Activated CD4-positive, alpha-beta T cell treated with anti-CD3 and anti-CD28 coated beads, Interleukin-2, amount 10 ng/mL, durations not matched to agents 24 days and 14 days (primary cell): ENCODE data around the gene ARHGAP20. TPM values are rescaled to one million over a fixed set of nuclear protein-coding genes. Genes with fewer than 3 reads are reported as not detected.

Source experiments
- DNase-seq: peaks from one replicate; pipeline ENCODE4 v3.0.0; 2022
- H3K27ac Mint-ChIP-seq: one replicate; pipeline ENCODE4 v1.8.0; 2022; ENCODE audit warnings: mild to moderate bottlenecking, mixed read lengths
- H3K27me3 Mint-ChIP-seq: one replicate; pipeline ENCODE4 v1.8.0; 2022; ENCODE audit warnings: mixed read lengths
- H3K36me3 Mint-ChIP-seq: one replicate; pipeline ENCODE4 v1.8.0; 2022; ENCODE audit warnings: low read depth, mild to moderate bottlenecking, mixed read lengths
- H3K4me1 Mint-ChIP-seq: one replicate; pipeline ENCODE4 v1.8.0; 2021; ENCODE audit warnings: mixed read lengths
- H3K4me3 Mint-ChIP-seq: one replicate; pipeline ENCODE4 v1.8.0; 2022; ENCODE audit warnings: mild to moderate bottlenecking, moderate library complexity, mixed read lengths
- H3K9me3 Mint-ChIP-seq: one replicate; pipeline ENCODE4 v1.8.0; 2021; ENCODE audit warnings: mixed read lengths
- intact Hi-C: fragments of 100-400 bp; cut with micrococcal nuclease; formaldehyde crosslinking; loops from one replicate; pipeline ENCODE4 v1.15.1; 2023
- total RNA-seq: library from RNA; stranded (reverse); gene quantifications from 2 replicates; pipeline ENCODE4 v1.2.3, GENCODE V29; 2022

The ARHGAP20 gene
- total RNA-seq, 1 donor from 2014 or later: not detected

GRCh38 chr11:110736171-110736553 lies 23.9 kb upstream of the ARHGAP20 start:
- no peaks in the 10 kb centered on the region for H3K9me3 Mint-ChIP-seq
- no peaks in the 10 kb centered on the region for H3K36me3 Mint-ChIP-seq
- H3K27ac Mint-ChIP-seq: no peak overlapping the region
- no peaks in the 10 kb centered on the region for H3K4me1 Mint-ChIP-seq
- intact Hi-C loops: no loop called here
- no peak for DNase-seq
- no peak overlapping the region for H3K4me3 Mint-ChIP-seq
- H3K27me3 Mint-ChIP-seq: peaks cover 4% of the 10 kb centered on the region

GRCh38 chr11:110735455-110736170 lies 23.4 kb upstream of the ARHGAP20 start:
- DNase-seq: no peak
- intact Hi-C loops: no loop called here
- no peak overlapping the region for H3K4me3 Mint-ChIP-seq
- H3K4me1 Mint-ChIP-seq: no peaks in the 10 kb centered on the region
- peaks cover 5% of the 10 kb centered on the region for H3K27me3 Mint-ChIP-seq
- no peaks in the 10 kb centered on the region for H3K9me3 Mint-ChIP-seq
- no peaks in the 10 kb centered on the region for H3K36me3 Mint-ChIP-seq
- no peak overlapping the region for H3K27ac Mint-ChIP-seq

- DNase-seq: no peak
- Mint-ChIP-seq H3K9me3 (no peaks in the 10 kb centered on the region), H3K4me3 (no peak overlapping the region), H3K4me1 (no peaks in the 10 kb centered on the region), H3K27me3 (peaks cover 7% of the 10 kb centered on the region), H3K36me3 (no peaks in the 10 kb centered on the region), H3K27ac (no peak overlapping the region)
- intact Hi-C loops: no loop called here
These were observed 22.6 kb upstream of the ARHGAP20 start for GRCh38 chr11:110734790-110735189.

- no peak overlapping the region for H3K4me3 Mint-ChIP-seq
- intact Hi-C loops: no loop called here
- no peak overlapping the region for H3K27ac Mint-ChIP-seq
- no peaks in the 10 kb centered on the region for H3K36me3 Mint-ChIP-seq
- DNase-seq: no peak
- no peaks in the 10 kb centered on the region for H3K4me1 Mint-ChIP-seq
- H3K27me3 Mint-ChIP-seq: peaks cover 15% of the 10 kb centered on the region
- no peaks in the 10 kb centered on the region for H3K9me3 Mint-ChIP-seq
These were observed 18.5 kb upstream of the ARHGAP20 start for GRCh38 chr11:110730773-110731172.

GRCh38 chr11:110728883-110729282 lies 16.6 kb upstream of the ARHGAP20 start:
- Mint-ChIP-seq H3K36me3 (no peaks in the 10 kb centered on the region), H3K27me3 (peaks cover 12% of the 10 kb centered on the region), H3K27ac (no peak overlapping the region), H3K9me3 (no peaks in the 10 kb centered on the region), H3K4me1 (no peaks in the 10 kb centered on the region), H3K4me3 (no peak overlapping the region)
- DNase-seq: no peak
- intact Hi-C loops: no loop called here

- no peak overlapping the region for H3K4me3 Mint-ChIP-seq
- no peak overlapping the region for H3K27ac Mint-ChIP-seq
- no peaks in the 10 kb centered on the region for H3K4me1 Mint-ChIP-seq
- DNase-seq: no peak
- peaks cover 12% of the 10 kb centered on the region for H3K27me3 Mint-ChIP-seq
- no peaks in the 10 kb centered on the region for H3K9me3 Mint-ChIP-seq
- intact Hi-C loops: no loop called here
- no peaks in the 10 kb centered on the region for H3K36me3 Mint-ChIP-seq
These were observed 16.2 kb upstream of the ARHGAP20 start for GRCh38 chr11:110728476-110728875.

- no peak overlapping the region for H3K27ac Mint-ChIP-seq
- H3K9me3 Mint-ChIP-seq: no peaks in the 10 kb centered on the region
- intact Hi-C loops: no loop called here
- DNase-seq: no peak
- H3K4me3 Mint-ChIP-seq: no peak overlapping the region
- peaks cover 15% of the 10 kb centered on the region for H3K27me3 Mint-ChIP-seq
- H3K36me3 Mint-ChIP-seq: no peaks in the 10 kb centered on the region
- no peaks in the 10 kb centered on the region for H3K4me1 Mint-ChIP-seq
These were observed 12.1 kb upstream of the ARHGAP20 start for GRCh38 chr11:110724358-110724757.

GRCh38 chr11:110720431-110721275 lies 8.4 kb upstream of the ARHGAP20 start:
- Mint-ChIP-seq H3K4me1 (no peaks in the 10 kb centered on the region), H3K27ac (no peak overlapping the region), H3K36me3 (no peaks in the 10 kb centered on the region), H3K27me3 (peaks cover 9% of the 10 kb centered on the region), H3K4me3 (no peak overlapping the region), H3K9me3 (no peaks in the 10 kb centered on the region)
- intact Hi-C loops: no loop called here
- no peak for DNase-seq

- no peak for DNase-seq
- Mint-ChIP-seq H3K4me1 (peaks cover 9% of the 10 kb centered on the region), H3K9me3 (no peaks in the 10 kb centered on the region), H3K36me3 (no peaks in the 10 kb centered on the region), H3K27me3 (peaks cover 35% of the 10 kb centered on the region), H3K27ac (no peak overlapping the region), H3K4me3 (no peak overlapping the region)
- intact Hi-C loops: loop anchor here (10.0 kb wide), 2 partner anchors 262 to 518 kb away; no protein-coding TSS in a partner anchor
These were observed 4.1 kb upstream of the ARHGAP20 start for GRCh38 chr11:110716361-110716760.

- H3K27me3 Mint-ChIP-seq: peaks cover 37% of the 10 kb centered on the region
- no peak overlapping the region for H3K27ac Mint-ChIP-seq
- intact Hi-C loops: loop anchor here (10.0 kb wide), 2 partner anchors 261 to 519 kb away; no protein-coding TSS in a partner anchor
- H3K36me3 Mint-ChIP-seq: peaks cover 3% of the 10 kb centered on the region
- no peak overlapping the region for H3K4me3 Mint-ChIP-seq
- H3K9me3 Mint-ChIP-seq: no peaks in the 10 kb centered on the region
- DNase-seq: no peak
- peaks cover 12% of the 10 kb centered on the region for H3K4me1 Mint-ChIP-seq
These were observed 3.3 kb upstream of the ARHGAP20 start for GRCh38 chr11:110715541-110715940.

- Mint-ChIP-seq H3K27ac (no peak overlapping the region), H3K9me3 (no peaks in the 10 kb centered on the region), H3K4me1 (peaks cover 14% of the 10 kb centered on the region), H3K4me3 (peak overlapping the region; percentile 11), H3K27me3 (peaks cover 51% of the 10 kb centered on the region), H3K36me3 (peaks cover 3% of the 10 kb centered on the region)
- intact Hi-C loops: loop anchor here (5.0 to 10.0 kb wide), 3 partner anchors 259 to 621 kb away; partner anchors contain the start of gene ZC3H12C
- DNase-seq: no peak
These were observed 1.2 kb upstream of the ARHGAP20 start for GRCh38 chr11:110713449-110713776.

- Mint-ChIP-seq H3K36me3 (peaks cover 3% of the 10 kb centered on the region), H3K9me3 (no peaks in the 10 kb centered on the region), H3K4me3 (peak overlapping the region; percentile 56), H3K27ac (no peak overlapping the region), H3K27me3 (peaks cover 56% of the 10 kb centered on the region), H3K4me1 (peaks cover 14% of the 10 kb centered on the region)
- intact Hi-C loops: loop anchor here (5.0 to 10.0 kb wide), 3 partner anchors 258 to 621 kb away; partner anchors contain the start of gene ZC3H12C
- no peak for DNase-seq
These were observed 617 bp upstream of the ARHGAP20 start for GRCh38 chr11:110712659-110713448.

GRCh38 chr11:110711448-110711775 lies 825 bp downstream of the ARHGAP20 start:
- Mint-ChIP-seq H3K36me3 (peaks cover 3% of the 10 kb centered on the region), H3K27me3 (peaks cover 61% of the 10 kb centered on the region), H3K9me3 (no peaks in the 10 kb centered on the region), H3K27ac (no peak overlapping the region), H3K4me3 (peak overlapping the region; percentile 65), H3K4me1 (peaks cover 14% of the 10 kb centered on the region)
- intact Hi-C loops: loop anchor here (5.0 to 10.0 kb wide), 3 partner anchors 257 to 619 kb away; partner anchors contain the start of gene ZC3H12C
- DNase-seq: no peak
